COLO668 (cell line): ENCODE results near the gene RABEPK.
"Not testable (repeated sequence)": the region's sequence is repeated elsewhere in the genome, so short reads cannot be mapped to it uniquely, and the experiment has no call there.

Source experiments
- DNase-seq: peaks from one replicate; lab custom pipeline; 2025; ENCODE audit not compliant: unreplicated experiment; lab: John Stamatoyannopoulos, UW

RABEPK gene

GRCh38 chr9:125243792-125244260 is 43.5 kb downstream of the RABEPK start:
- no peak for DNase-seq

- DNase-seq = no peak
These were observed 45.9 kb downstream of the RABEPK start for GRCh38 chr9:125246261-125246667.

- DNase-seq = no peak
These were observed 53.9 kb downstream of the RABEPK start for GRCh38 chr9:125254231-125254630.

- peak; percentile 12 for DNase-seq
These were observed 55.5 kb downstream of the RABEPK start for GRCh38 chr9:125255781-125256391.

GRCh38 chr9:125258160-125258785 is 57.9 kb downstream of the RABEPK start:
- DNase-seq = no peak

- no peak for DNase-seq
These were observed 58.6 kb downstream of the RABEPK start for GRCh38 chr9:125258832-125259534.

- no peak for DNase-seq
These were observed 60.2 kb downstream of the RABEPK start for GRCh38 chr9:125260561-125260960.

- DNase-seq = peak; percentile 95
These were observed 61.4 kb downstream of the RABEPK start, which contains the start of gene GAPVD1 for GRCh38 chr9:125261501-125262293. Gene GAPVD1 (plus strand): TSS chr9:125261826. CDS start chr9:125298922, 37,096 bp downstream.

- DNase-seq = no peak
These were observed 62.1 kb downstream of the RABEPK start for GRCh38 chr9:125262294-125262991.

- not testable (repeated sequence) for DNase-seq
These were observed 63.7 kb downstream of the RABEPK start for GRCh38 chr9:125264068-125264467.

- DNase-seq = no peak
These were observed 68.2 kb downstream of the RABEPK start for GRCh38 chr9:125268394-125269013.

GRCh38 chr9:125269014-125269397 is 68.7 kb downstream of the RABEPK start:
- no peak for DNase-seq

GRCh38 chr9:125271081-125271480 is 70.7 kb downstream of the RABEPK start:
- DNase-seq = no peak

- DNase-seq = no peak
These were observed 72.4 kb downstream of the RABEPK start for GRCh38 chr9:125272697-125273096.

GRCh38 chr9:125276771-125277170 is 76.4 kb downstream of the RABEPK start:
- DNase-seq = no peak

GRCh38 chr9:125277411-125277810 is 77.1 kb downstream of the RABEPK start:
- DNase-seq = no peak

GRCh38 chr9:125280945-125281344 is 80.6 kb downstream of the RABEPK start:
- DNase-seq = no peak
